ENCODE data around the gene NHP2.
A peak's percentile ranks its signal among the peaks of the same experiment; 100 is the strongest.

The NHP2 gene

DNA sequence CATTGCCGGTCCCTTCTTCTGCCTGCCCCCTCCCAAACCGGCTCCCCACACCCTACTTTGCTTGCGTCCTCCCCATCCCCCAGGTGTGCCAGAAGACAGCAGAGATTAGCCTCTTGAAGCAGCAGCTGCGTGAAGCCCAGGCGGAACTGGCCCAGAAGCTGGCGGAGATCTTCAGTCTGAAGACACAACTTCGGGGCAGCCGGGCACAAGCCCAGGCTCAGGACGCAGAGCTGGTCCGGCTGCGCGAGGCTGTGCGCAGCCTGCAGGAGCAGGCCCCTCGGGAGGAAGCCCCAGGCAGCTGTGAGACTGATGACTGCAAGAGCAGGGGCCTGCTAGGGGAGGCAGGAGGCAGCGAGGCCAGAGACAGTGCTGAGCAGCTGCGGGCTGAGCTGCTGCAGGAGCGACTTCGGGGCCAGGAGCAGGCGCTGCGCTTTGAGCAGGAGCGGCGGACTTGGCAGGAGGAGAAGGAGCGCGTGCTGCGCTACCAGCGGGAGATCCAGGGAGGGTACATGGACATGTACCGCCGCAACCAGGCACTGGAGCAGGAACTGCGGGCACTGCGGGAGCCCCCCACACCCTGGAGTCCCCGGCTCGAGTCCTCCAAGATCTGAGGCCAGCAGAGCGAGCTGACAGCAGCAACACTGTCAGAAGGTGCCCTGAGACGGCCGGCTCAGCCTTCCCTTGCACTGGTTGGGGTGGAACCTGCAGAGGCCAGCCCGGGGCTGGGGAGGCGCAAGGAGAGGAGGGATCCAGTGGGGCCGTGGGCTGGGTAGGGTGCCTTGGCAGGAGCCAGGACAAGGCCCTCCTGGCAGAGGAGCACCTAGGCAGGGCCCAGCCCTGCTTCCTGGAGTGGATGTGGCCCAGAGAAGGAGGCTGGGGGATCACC, 32.1 kb downstream of the NHP2 start:
- Histone ChIP-seq H3K27me3 (replicated peaks) (peaks cover under 1% of the 10 kb centered on the region), H3K27ac (no peak overlapping the region), H3K4me3 (ENCODE audit: low read depth, low read length) (no peak overlapping the region), H3K36me3 (replicated peaks) (no peaks in the 10 kb centered on the region)
- TF ChIP-seq, protein P1, sequence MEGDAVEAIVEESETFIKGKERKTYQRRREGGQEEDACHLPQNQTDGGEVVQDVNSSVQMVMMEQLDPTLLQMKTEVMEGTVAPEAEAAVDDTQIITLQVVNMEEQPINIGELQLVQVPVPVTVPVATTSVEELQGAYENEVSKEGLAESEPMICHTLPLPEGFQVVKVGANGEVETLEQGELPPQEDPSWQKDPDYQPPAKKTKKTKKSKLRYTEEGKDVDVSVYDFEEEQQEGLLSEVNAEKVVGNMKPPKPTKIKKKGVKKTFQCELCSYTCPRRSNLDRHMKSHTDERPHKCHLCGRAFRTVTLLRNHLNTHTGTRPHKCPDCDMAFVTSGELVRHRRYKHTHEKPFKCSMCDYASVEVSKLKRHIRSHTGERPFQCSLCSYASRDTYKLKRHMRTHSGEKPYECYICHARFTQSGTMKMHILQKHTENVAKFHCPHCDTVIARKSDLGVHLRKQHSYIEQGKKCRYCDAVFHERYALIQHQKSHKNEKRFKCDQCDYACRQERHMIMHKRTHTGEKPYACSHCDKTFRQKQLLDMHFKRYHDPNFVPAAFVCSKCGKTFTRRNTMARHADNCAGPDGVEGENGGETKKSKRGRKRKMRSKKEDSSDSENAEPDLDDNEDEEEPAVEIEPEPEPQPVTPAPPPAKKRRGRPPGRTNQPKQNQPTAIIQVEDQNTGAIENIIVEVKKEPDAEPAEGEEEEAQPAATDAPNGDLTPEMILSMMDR (IDR thresholded peaks at IDR 0.05; ENCODE audit: low read depth, low read length, missing control alignments), result no peak
- no peak for DNase-seq
- in situ Hi-C loops (cut with HindIII; ENCODE audit: low pct_ligation_motif_present, low sequenced_read_pairs), result no loop called here

DNA sequence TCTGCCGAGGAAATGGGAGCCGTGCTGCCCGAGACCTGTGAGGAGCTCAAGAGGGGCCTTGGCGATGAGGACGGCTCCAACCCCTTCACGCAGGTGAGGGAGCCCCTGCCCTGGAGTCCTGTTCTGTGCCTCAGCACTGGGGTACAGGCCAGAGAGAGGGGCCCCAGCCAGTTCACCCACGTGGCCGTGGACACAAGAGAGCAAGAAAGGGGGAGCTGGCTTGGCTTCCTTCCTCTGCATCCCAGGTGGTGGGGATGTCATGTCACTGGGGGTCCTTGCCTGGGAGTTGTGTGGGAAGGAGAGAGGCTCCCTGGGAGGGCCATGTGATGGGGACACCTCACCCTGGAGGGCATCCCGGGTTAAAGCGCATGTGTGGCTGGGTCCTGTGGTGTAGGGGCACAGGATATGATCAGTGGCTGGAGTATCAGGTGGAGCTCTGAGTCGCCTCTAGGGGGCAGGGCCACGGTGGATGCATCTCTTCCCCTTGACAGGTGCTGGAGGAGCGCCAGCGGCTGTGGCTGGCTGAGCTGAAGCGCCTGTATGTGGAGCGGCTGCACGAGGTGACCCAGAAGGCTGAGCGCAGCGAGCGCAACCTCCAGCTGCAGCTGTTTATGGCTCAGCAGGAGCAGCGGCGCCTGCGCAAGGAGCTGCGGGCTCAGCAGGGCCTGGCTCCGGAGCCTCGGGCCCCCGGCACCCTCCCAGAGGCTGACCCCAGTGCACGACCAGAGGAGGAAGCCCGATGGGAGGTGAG, 32.9 kb downstream of the NHP2 start:
- H3K27ac ChIP-seq, result no peak overlapping the region
- TF ChIP-seq, protein P1 (IDR thresholded peaks at IDR 0.05; ENCODE audit: low read depth, low read length, missing control alignments), result peak; percentile 68
- in situ Hi-C loops (cut with HindIII; ENCODE audit: low pct_ligation_motif_present, low sequenced_read_pairs), result no loop called here
- DNase-seq, result peak; percentile 41
- H3K36me3 ChIP-seq (replicated peaks), result no peaks in the 10 kb centered on the region
- H3K4me3 ChIP-seq (ENCODE audit: low read depth, low read length), result no peak overlapping the region
- peaks cover 7% of the 10 kb centered on the region for H3K27me3 ChIP-seq (replicated peaks)

DNA sequence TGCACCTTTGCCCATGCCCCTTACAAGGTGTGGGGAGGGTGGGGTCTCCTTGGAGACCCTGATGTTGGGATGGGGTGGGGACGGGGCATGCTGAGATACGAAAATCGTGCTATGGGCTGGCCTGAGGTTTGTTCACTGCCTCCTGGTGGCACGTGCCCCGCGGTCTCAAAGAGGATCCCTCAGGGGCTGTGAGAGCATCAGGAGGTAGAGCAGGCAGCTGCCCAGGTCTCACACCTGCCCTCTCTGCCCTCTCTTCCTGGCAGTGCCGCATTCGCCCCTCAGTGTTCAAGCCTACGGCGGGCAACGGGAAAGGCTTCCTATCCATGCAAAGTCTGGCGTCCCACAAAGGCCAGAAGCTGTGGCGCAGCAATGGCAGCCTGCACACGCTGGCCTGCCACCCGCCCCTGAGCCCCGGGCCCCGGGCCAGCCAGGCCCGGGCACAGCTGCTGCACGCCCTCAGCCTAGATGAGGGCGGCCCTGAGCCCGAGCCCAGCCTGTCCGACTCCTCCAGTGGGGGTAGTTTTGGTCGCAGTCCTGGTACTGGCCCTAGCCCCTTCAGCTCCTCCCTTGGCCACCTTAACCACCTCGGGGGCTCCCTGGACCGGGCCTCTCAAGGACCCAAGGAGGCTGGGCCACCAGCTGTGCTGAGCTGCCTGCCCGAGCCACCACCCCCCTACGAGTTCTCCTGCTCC, 33.6 kb downstream of the NHP2 start:
- Histone ChIP-seq H3K36me3 (replicated peaks) (no peaks in the 10 kb centered on the region), H3K27me3 (replicated peaks) (peaks cover 15% of the 10 kb centered on the region), H3K27ac (no peak overlapping the region), H3K4me3 (ENCODE audit: low read depth, low read length) (no peak overlapping the region)
- DNase-seq, result no peak
- TF ChIP-seq, protein P1 (IDR thresholded peaks at IDR 0.05; ENCODE audit: low read depth, low read length, missing control alignments), result no peak
- in situ Hi-C loops (cut with HindIII; ENCODE audit: low pct_ligation_motif_present, low sequenced_read_pairs), result no loop called here

DNA sequence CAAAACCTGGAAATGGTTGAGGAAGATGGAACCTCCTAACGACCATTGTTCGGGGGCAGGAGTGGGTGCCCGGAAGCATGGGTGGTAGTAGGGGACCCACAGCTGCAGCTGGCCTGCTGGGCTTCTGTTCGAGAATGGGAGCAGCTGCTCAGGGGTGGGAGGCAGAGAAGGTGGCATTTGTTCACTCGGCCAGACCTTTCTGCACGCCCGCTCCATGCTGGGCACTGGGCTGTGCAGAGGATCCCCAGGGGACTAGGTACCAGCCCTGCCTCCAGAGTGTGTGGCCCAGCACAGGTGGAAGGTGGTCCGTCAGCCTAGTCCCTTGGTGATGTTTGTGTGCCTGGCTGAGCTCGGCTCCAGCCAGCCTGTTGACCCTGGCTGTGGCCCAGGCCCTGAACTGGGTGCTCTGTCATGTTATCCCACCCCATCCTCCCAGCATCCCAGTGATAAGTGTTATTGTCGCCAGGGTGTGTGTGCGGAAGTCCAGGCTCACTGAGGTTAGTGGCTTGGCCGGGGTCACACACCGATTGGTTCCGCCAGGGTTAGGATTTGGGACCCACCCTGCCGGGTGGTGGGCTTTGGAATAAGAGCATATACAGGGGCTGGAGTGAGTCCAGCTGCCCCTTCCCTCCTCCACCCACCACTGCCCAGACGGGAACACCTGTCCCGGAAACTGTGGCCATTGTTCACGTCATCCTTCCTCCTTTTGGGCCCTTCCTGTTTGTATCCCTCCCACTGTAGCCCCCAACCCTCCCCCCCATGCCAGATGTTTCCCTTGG, 35.6 kb downstream of the NHP2 start:
- H3K27me3 ChIP-seq (replicated peaks), result peaks cover 28% of the 10 kb centered on the region
- no peak overlapping the region for H3K27ac ChIP-seq
- DNase-seq, result no peak

More for the DNA sequence above, 35.6 kb downstream of the NHP2 start:
- in situ Hi-C loops (cut with HindIII; ENCODE audit: low pct_ligation_motif_present, low sequenced_read_pairs), result no loop called here
- no peak overlapping the region for H3K4me3 ChIP-seq (ENCODE audit: low read depth, low read length)
- TF ChIP-seq, protein P1 (IDR thresholded peaks at IDR 0.05; ENCODE audit: low read depth, low read length, missing control alignments), result no peak
- H3K36me3 ChIP-seq (replicated peaks), result no peaks in the 10 kb centered on the region

Measured in brain microvascular endothelial cell (primary cell).